ENCODE data around the gene CCDC187.

Gene CCDC187

DNA sequence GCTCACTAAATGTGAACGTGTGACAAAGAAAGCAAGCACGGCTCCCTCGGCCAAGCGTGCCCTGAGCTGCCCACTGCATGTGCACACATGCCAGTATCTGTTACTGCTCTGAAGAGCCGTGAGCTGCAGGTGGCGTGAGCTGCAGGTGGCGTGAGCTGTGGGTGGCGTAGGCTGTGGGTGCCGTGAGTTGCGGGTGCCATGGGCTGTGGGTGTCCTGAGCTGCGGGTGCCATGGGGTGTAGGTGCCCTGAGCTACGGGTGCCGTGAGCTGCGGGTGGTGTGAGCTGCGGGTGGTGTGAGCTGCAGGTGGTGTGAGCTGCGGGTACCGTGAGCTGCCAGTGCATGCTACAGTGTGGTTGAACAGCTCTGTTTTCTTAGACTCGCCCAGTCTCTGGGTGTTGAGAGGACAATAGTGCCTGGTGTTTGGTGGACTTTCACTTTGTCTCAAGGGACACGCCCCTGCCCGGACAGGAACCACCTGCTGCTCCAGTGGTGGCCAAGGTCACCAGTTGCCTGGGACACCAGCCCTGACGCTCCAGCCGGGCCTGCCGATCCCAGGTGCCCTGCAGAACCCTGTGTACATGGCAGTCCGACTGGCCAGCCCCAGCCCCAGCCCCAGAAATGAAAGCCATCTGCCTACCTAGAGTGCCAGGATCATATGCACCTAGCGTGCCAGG is 6.7 kb downstream of the CCDC187 start:
- DNase-seq (ENCODE audit: low read depth): no peak

- no peak for DNase-seq (ENCODE audit: low read depth)
Measured at GRCh38 chr9:136296434-136297015, 7.4 kb downstream of the CCDC187 start.

DNA sequence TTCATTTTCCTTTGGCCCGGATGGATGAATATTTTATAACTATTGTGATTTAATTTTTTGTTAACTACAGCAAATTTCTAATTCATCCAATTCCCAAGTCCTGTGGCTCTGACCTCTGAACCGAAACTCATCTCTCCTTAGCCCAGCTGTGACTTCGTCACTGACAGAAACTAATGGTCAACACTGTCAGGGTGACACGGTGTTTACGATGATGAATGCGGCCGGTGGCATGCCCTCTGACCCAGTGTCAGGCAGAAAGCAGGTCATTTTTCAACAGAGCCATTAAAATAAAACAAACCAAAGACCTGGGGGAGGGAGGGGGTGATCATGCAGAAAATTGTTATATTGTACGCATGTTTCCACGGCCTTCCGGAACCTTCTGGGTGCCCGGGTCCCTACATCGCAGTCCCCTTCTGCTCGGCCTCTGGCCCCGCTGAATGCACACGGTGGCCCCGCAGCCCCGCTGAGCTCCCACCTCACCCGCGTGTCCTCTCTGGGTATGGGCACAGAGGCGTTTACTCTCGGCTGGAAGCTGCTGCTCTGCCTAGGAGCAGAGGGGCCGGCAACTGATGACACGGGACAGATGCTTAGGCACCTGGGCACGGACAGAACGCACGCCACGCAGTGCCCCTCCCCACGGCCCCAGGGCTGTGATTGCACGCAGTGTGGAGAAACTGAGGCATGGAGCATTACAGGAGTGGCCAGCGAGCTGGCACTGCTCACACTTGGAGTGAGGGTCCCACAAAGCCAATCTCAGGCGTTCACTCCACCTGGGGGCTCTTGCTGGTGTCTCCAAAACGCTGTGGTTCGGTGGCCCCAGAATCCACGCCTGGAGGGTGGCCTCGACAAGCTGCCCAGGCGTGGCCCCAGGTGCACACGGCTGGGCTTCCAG is 8.1 kb downstream of the CCDC187 start:
- DNase-seq (ENCODE audit: low read depth): no peak

GRCh38 chr9:136295055-136295454 is 8.8 kb downstream of the CCDC187 start:
- no peak for DNase-seq (ENCODE audit: low read depth)

DNA sequence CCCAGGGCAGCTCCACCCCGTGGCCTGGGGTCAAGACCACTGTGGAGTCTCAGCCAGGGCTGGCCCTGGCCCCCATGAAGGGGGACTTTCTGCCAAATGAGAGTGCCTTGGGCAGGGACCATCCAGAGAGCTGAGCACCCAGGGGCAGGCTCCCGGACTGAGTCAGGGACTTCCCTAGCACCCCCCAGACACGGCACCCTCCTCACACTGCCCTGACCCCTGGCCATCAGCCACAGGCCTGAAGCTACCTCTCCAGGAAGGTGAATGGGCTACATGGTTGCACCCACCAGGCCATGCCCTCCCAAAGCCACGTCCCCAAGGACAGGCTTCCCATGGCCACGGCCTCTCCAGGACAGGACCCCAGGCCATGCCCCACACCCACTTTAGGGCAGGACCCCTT is 9.5 kb downstream of the CCDC187 start:
- no peak for DNase-seq (ENCODE audit: low read depth)

DNA sequence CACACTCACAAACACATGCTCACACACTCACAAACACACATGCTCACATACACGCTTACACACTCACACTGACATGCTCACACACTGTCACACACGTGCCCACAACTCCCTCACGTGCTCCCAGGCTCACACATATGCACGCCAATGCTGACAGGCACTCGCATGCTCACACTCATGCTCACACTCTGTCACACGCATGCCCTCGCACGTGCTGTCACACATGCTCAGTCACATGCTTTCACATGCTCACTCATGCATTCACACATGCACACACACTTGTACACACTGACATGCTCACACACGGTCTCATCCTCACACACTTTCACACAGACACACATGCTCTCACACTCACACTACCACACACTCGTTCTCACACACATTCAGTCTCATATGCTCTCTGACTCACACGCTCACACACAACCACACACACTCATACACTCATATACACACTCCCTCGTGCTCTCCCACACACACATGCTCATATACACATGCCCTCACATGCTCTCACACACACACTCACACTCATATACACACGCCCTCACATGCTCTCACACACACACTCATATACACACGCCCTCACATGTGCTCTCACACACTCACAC is 10.3 kb downstream of the CCDC187 start:
- DNase-seq (ENCODE audit: low read depth): no peak

- DNase-seq (ENCODE audit: low read depth): no peak
Measured at GRCh38 chr9:136292591-136293448, 11.1 kb downstream of the CCDC187 start.

GRCh38 chr9:136292026-136292538 is 11.8 kb downstream of the CCDC187 start:
- no peak for DNase-seq (ENCODE audit: low read depth)

GRCh38 chr9:136291306-136292025 is 12.4 kb downstream of the CCDC187 start:
- DNase-seq (ENCODE audit: low read depth): no peak

- DNase-seq (ENCODE audit: low read depth): no peak
Measured at GRCh38 chr9:136290508-136291000, 13.3 kb downstream of the CCDC187 start.

- no peak for DNase-seq (ENCODE audit: low read depth)
Measured at GRCh38 chr9:136289651-136290507, 14.0 kb downstream of the CCDC187 start.

GRCh38 chr9:136287960-136288753 is 15.7 kb downstream of the CCDC187 start:
- no peak for DNase-seq (ENCODE audit: low read depth)

DNA sequence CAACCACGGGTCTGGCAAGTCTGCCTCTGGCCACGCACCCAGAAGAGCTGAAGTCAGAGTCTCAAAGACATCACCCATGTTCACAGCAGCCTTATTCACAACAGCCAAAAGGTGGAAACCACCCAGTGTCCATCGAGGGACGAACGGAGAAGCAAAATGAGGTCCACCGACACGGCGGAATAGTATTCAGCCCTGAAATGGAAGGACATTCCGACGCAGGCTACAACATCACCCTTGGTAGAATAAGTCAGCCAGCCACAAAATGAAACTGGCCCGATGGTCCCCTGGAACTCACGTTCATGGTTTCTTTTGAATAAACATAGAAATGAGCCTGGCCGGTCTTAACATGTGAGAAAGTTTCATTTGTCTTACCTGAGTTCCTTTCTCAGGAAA is 16.9 kb downstream of the CCDC187 start:
- DNase-seq (ENCODE audit: low read depth): no peak

DNA sequence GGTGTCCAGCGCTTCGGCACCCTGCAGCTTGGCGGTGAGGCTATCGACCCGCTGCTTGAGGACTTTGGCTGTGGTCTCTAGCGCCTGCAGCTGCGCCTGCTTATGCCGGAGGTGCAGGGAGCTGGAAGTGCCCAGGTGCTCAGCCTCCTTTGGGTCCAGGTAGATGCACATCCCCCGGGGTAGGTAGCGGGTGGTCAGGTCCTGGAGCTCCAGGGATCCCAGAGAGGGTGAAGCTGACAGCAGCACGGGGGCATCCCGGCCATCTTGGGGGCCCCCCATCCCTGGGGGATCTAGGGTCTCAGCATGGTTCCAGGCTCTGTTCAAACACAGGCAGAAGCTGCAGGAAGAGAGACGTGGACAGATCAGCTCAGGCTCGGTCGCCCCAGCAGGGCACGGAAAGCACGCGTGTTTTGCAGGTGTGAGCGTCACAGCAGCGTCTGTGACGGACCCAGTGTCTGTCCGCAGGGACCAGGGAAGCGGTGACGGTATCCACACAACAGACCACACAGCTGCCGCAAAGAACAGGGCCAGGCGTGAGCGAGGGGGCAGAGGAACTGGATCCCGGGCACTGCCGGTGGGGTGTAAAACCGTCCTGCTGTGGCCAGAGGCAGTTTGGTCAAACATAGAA is 17.4 kb downstream of the CCDC187 start:
- no peak for DNase-seq (ENCODE audit: low read depth)

DNA sequence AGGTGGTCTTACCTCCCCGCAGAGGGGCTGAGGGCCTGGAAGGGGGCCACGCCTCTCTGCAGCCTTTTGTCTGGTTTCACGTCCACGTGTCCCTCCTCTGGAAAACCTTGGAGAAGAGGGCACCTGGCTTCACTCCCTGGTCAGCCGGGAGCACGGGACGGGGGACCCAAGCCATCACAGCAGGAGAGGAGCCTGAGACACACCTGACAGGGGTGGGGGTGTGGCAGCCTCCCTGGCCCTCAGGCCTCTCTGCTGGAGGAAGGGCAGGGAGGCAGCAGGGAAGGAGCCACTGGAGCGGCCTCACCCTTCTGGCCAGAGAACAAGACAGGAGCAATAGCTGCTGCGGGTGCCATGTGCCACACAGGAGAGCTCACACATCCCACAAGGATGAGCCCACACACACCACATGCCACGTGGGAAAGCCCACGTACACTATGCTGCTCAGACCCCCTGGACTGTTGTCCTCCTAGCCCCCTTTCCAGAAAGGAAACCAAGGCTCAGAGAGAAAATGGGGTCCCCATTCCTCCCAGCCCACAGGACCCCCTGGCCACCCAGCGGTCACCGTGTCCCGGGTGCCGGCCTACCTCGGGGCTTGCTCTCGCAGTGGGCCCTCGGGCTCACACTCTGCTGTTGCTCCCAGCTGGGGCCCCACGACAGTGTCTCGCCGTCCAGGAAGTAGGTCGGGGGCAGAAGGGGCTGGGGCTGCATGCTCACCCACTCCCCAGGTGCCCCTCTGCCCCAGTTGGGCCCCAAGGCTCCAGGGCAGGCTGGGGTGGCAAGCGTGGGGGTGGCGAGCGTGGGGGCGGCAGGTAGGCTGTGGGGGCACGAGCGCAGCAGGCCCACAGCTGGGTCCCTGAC is 18.2 kb downstream of the CCDC187 start:
- no peak for DNase-seq (ENCODE audit: low read depth)

- DNase-seq (ENCODE audit: low read depth): no peak
Measured at GRCh38 chr9:136284951-136285350, 18.9 kb downstream of the CCDC187 start.

- no peak for DNase-seq (ENCODE audit: low read depth)
Measured at GRCh38 chr9:136284311-136284710, 19.6 kb downstream of the CCDC187 start.

Measured in ELR (cell line).